KMS-11 (cell line): Measurements from ENCODE around the gene MRTFA.

Experiments used
- H2AFZ ChIP-seq: fragments of 200-600 bp; sonication (generic); 2 replicates; pipeline ENCODE4 v1.6.1; 2016; ENCODE audit warnings: antibody characterized with exemption, mixed run types, low read depth
- H3K27ac ChIP-seq: fragments of 200-600 bp; sonication (generic); 2 replicates; pipeline ENCODE4 v1.6.1; 2016; ENCODE audit warnings: mild to moderate bottlenecking, mixed run types
- H3K27me3 ChIP-seq: fragments of 200-600 bp; sonication (generic); 2 replicates; pipeline ENCODE4 v1.6.1; 2017; ENCODE audit warnings: mild to moderate bottlenecking, low read depth, mixed run types, moderate library complexity; ENCODE audit not compliant: insufficient read depth
- H3K36me3 ChIP-seq: fragments of 200-600 bp; sonication (generic); 2 replicates; pipeline ENCODE4 v1.6.1; 2017; ENCODE audit warnings: mild to moderate bottlenecking, mixed run types; ENCODE audit not compliant: insufficient read depth
- H3K4me1 ChIP-seq: fragments of 200-600 bp; sonication (generic); 2 replicates; pipeline ENCODE4 v1.6.1; 2016; ENCODE audit warnings: mild to moderate bottlenecking, low read depth, mixed run types; ENCODE audit not compliant: poor library complexity, severe bottlenecking
- H3K4me2 ChIP-seq: fragments of 200-600 bp; sonication (generic); 2 replicates; pipeline ENCODE4 v1.7.0; 2016; ENCODE audit warnings: mild to moderate bottlenecking, mixed run types
- H3K4me3 ChIP-seq: fragments of 200-600 bp; sonication (generic); IDR thresholded peaks from 2 replicates; pipeline ENCODE4 v1.6.1; 2017; ENCODE audit warnings: low read depth, low read length, mixed read lengths; ENCODE audit not compliant: insufficient read depth
- H3K79me2 ChIP-seq: fragments of 200-600 bp; sonication (generic); 2 replicates; pipeline ENCODE4 v1.6.1; 2016; ENCODE audit warnings: low read depth, mixed run types; ENCODE audit not compliant: insufficient read depth
- H3K9ac ChIP-seq: fragments of 200-600 bp; sonication (generic); 2 replicates; pipeline ENCODE4 v1.6.1; 2016; ENCODE audit warnings: mild to moderate bottlenecking, mixed run types
- H4K20me1 ChIP-seq: fragments of 200-600 bp; sonication (generic); 2 replicates; pipeline ENCODE4 v1.6.1; 2016; ENCODE audit warnings: mild to moderate bottlenecking, mixed run types; ENCODE audit not compliant: insufficient read depth
- CTCF ChIP-seq: fragments of 200-600 bp; sonication (generic); conservative IDR thresholded peaks from 2 replicates; pipeline ENCODE4 v1.6.1; 2017; ENCODE audit warnings: low read depth, mild to moderate bottlenecking, antibody characterized with exemption, low read length, moderate library complexity, mixed read lengths

The MRTFA gene

GRCh38 chr22:40638261-40638660, 1.7 kb upstream of the MRTFA start:
- H3K79me2 ChIP-seq = peaks cover 26% of the 10 kb centered on the region
- no peaks in the 10 kb centered on the region for H3K27me3 ChIP-seq
- H3K27ac ChIP-seq = no peak overlapping the region
- peaks cover 10% of the 10 kb centered on the region for H3K4me1 ChIP-seq
- no peak overlapping the region for H2AFZ ChIP-seq
- H3K4me2 ChIP-seq = no peak overlapping the region
- TF ChIP-seq CTCF = no peak
- H4K20me1 ChIP-seq = peaks cover 10% of the 10 kb centered on the region; the same call in 1 of the 2 replicates
- H3K4me3 ChIP-seq = no peak overlapping the region
- no peak overlapping the region for H3K9ac ChIP-seq
- H3K36me3 ChIP-seq = no peaks in the 10 kb centered on the region

- H3K9ac ChIP-seq = peak overlapping the region; percentile 59; the same call in 1 of the 2 replicates
- no peak for TF ChIP-seq CTCF
- H2AFZ ChIP-seq = peak overlapping the region; percentile 97
- H3K27me3 ChIP-seq = no peaks in the 10 kb centered on the region
- no peaks in the 10 kb centered on the region for H3K36me3 ChIP-seq
- no peak overlapping the region for H3K4me3 ChIP-seq
- no peak overlapping the region for H3K27ac ChIP-seq
- peaks cover 10% of the 10 kb centered on the region for H3K4me1 ChIP-seq
- H3K4me2 ChIP-seq = peak overlapping the region; percentile 74
- peaks cover 10% of the 10 kb centered on the region for H4K20me1 ChIP-seq
- H3K79me2 ChIP-seq = peaks cover 33% of the 10 kb centered on the region
Observed at GRCh38 chr22:40637183-40638150, 948 bp upstream of the MRTFA start.

- H3K79me2 ChIP-seq = peaks cover 49% of the 10 kb centered on the region
- peak overlapping the region; percentile 98 for H3K4me2 ChIP-seq
- no peak overlapping the region for H3K27ac ChIP-seq
- no peaks in the 10 kb centered on the region for H3K27me3 ChIP-seq
- H3K4me3 ChIP-seq = no peak overlapping the region
- H2AFZ ChIP-seq = peak overlapping the region; percentile 72; the same call in 1 of the 2 replicates
- peaks cover 10% of the 10 kb centered on the region for H3K4me1 ChIP-seq
- TF ChIP-seq CTCF = no peak
- H3K9ac ChIP-seq = peak overlapping the region; percentile 69
- no peaks in the 10 kb centered on the region for H3K36me3 ChIP-seq
- peaks cover 10% of the 10 kb centered on the region for H4K20me1 ChIP-seq
Observed at GRCh38 chr22:40635940-40636379, 559 bp downstream of the MRTFA start.

GRCh38 chr22:40635043-40635939, 1.2 kb downstream of the MRTFA start:
- Histone ChIP-seq H3K4me3 (no peak overlapping the region), H3K36me3 (no peaks in the 10 kb centered on the region), H3K27me3 (no peaks in the 10 kb centered on the region), H3K4me1 (peaks cover 10% of the 10 kb centered on the region), H4K20me1 (peaks cover 10% of the 10 kb centered on the region), H3K27ac (no peak overlapping the region), H3K79me2 (peaks cover 49% of the 10 kb centered on the region), H3K9ac (peak overlapping the region; percentile 69; the same call in 1 of the 2 replicates), H2AFZ (peak overlapping the region; percentile 72; the same call in 1 of the 2 replicates), H3K4me2 (peak overlapping the region; percentile 98)
- TF ChIP-seq CTCF = no peak
